HG03469 (cell line): Measurements from ENCODE around the gene GARIN5A.

Experiments used
- ATAC-seq: cut with Tn5 transposase; IDR thresholded peaks from one replicate; pipeline ENCODE4 v1.9.1; 2021; ENCODE audit warnings: mild to moderate bottlenecking, moderate library complexity, moderate number of reproducible peaks; ENCODE audit not compliant: unreplicated experiment

Gene GARIN5A

DNA sequence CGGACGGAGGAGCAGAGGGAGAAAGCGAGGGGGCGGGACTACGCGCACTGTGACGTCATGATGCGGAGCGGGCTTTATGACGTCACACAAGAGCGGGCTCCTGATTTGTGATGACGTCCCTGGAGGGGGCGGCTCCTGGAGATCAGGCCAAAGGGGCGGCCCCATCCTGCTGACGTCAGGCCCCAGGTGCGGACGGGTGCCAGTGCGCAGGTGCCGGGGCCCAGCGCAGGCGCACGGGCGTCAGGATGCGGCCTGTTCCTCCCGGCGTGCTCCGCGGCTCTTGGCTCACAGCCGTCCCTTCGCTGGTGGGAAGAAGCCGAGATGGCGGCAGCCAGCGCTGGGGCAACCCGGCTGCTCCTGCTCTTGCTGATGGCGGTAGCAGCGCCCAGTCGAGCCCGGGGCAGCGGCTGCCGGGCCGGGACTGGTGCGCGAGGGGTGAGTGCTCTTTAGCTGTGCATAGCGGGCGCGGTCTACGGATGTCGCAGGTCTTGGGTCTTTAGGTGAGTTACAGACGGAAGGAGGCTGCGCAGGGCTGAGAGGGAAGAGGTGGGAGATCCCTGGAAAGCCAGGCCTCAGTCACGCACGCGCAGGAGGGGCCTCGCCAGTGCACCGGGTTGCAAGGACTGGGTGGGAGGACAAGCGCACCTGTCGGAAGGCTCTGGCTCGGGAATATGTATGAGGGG, at the start of gene GARIN5A, which contains the start of gene EMC10:
TSS of gene GARIN5A (minus strand) at position 625 of the 683 bp plus-strand sequence. CDS start at position 165, 460 bp downstream.
TSS of gene EMC10 (plus strand) at position 284 of the 683 bp plus-strand sequence. CDS start at position 322, 38 bp downstream.
- ATAC-seq: peak; percentile 62

DNA sequence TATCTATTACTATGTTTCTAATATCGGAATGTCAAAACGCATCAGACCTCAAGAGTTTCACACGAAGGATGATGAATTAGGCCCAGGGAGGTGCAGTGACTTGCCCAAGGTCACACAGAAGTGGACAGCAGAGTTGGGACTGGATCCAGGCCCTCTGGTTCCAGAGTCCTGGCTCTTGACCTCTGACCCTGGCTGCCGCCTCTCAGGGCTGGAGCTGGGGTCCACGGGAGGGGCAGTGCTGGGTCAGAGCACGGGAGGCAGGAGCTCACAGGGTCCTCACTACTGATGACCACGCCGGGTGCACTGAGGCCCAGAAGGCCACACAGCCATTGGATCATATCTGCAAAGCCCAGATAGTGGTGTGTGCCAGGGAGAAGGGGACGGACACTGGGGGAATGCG, 46.2 kb upstream of the GARIN5A start:
- ATAC-seq: no peak

DNA sequence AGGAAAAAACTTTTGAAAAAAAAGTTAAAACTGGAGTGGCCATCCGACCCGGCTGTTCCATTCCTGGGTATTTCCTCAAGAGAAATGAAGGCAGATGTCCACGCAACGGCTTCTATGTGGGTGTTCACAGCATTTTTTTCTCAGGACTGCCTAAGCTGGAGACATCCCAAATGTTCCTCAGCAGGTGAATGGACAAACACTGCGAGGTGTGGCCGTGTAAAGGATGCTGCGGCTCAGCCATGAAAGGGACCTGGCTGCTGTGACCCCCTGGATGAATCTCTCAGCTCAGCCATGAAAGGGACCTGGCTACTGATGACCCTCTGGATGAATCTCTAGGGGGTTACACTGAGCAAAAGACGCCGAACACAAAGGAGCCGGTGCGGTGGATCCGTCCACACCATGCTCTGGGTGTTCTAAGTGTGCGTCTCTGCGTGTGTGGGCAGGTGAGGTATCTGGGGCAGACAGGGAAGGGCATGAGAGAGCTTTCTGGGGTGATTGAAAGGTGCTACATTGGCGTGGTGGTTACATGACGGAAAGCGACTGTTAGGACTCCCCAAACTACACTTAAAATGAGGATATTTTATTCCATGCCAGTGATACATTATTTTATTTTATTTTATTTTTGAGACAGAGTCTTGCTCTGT, 44.3 kb upstream of the GARIN5A start:
- no peak for ATAC-seq

DNA sequence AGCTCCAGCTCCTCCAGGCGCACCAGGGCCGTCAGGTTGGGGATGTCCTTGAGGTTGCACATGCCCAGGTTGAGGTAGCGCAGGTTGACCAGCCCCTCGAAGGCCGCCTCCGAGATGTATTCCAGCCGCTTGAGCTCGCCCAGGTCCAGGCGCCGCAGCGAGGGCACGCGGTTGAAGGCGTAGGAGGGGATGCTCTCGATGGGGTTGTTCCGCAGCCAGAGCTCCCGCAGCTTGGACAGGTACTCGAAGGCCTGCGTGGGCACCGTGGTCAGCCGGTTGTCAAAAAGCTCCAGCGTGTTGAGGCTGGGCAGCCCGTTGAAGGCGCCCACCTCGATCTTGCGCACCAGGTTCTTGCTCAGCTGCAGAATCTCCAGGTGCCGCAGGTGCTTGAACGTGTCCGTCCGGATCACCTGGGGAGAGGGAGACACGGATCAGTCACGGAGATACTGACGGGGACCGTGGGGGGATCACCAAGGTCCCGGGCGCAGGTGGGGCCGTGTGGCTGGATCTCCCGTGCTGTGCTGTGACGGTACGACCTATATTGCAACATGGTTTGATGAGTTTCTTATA, 42.4 kb upstream of the GARIN5A start:
- no peak for ATAC-seq

DNA sequence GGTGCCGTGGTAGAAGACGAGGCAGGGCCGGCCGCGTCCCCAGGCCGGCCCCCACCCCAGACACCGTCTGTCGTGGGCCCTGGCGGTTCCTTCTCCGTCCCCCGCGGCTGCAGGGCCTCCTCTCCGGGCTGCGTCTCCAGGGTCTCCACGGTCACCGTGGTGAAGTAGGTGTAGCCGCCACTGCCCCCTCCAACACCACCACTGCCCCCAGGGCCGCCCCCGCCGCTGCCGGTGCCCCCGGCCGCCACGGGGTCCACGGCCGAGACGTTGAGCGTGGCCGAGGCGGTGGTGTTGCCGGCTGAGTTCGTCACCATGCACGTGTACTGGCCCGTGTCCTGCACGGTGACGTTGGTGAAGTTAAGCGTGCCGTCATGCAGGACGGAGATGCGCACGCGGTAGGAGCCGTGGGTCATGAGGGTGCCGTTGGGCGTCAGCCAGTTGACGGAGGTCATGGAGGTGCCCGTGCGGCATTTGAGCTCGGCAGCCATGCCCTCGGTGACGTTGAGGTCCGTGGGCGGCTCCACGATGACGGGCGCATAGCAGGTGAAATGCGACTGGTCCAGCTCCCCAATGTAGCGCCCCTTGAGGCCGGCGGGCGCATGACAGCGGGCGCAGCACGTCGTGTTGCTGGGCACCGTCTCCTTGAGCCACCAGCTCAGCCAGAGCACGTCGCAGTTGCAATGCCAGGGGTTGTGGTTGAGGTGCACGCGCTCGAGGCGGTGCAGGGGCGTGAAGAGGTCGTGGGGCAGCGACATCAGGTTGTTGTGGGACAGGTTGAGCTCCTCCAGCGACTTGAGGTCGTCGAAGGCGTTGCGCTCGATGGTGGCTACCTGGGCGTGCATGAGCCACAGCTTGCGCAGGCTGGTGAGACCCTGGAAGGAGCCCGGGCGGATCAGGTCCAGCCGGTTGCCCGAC, 41.7 kb upstream of the GARIN5A start:
- ATAC-seq: no peak

DNA sequence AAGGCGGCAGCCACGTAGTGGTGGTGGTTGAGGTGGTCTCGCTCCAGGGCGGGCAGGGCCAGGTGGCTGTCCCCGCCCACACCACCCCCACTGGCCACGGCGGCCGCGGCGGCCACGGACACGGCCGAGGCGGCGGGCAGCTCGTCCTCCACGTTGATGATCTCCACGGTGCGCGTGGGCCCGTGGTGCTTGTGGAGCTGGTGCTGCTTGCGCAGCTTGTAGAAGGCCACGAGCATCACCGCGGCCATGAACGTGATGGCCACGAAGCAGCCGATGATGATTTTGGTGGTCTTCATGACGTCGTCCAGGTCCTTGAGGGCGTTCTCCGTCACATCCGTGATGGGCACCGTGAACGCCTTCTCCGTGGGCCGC, 41.0 kb upstream of the GARIN5A start:
- ATAC-seq: no peak

DNA sequence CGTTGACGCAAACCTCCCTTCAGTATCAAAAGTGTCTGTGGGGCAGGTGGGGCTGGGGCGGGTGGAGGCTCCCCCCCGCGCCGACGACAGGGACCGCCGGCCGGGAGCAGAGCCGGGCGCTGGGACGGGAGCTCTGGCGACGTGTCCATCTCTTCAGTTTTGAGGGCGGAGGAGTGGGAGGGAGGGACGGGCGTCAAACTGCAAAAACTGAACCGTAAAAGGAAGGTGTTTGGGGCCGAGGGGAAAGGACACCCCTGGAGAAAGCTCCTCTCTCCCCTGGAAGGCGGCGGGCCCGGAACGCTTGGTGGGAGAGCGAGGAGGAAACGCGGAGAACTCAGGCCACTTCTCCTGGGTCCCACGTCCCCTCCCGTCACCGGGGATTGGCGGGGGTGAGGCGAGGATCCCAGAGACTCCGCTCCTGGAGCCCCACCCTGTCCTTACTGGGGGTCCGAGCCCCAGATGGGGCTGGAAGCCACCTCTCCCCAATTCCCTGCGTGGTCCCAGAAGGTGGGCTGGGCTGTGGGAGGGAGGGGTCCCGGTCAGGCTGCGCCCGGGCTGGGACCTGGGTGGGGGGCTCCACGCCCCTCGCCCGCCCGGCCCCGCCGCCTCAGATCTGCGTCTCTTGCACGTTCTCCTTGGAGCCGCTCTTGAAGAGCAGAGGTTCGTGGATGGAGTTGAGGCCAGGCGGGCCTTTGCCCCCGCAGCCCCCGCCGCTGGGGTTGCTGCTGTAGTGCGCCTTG, 40.5 kb upstream of the GARIN5A start:
- no peak for ATAC-seq

DNA sequence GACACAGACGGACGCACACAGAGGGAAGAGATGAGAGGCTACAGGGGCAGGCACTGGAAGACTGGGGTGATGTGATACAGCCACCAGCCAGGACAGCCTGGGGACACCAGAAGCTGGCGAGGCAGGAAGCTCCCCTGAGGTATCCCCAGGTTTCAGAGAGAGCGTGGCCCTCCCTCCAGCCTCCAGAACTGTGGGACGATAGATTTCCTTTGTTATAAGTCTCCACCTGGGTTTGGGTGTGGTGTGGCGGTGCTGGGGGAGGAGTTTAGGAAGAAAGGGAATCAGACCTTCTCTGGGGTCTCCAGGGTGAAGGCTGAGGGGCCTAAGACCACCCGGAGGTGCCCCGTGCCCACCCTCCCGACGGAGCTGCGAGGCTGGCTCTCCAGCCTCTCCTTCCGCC, 39.8 kb upstream of the GARIN5A start:
- ATAC-seq: no peak

DNA sequence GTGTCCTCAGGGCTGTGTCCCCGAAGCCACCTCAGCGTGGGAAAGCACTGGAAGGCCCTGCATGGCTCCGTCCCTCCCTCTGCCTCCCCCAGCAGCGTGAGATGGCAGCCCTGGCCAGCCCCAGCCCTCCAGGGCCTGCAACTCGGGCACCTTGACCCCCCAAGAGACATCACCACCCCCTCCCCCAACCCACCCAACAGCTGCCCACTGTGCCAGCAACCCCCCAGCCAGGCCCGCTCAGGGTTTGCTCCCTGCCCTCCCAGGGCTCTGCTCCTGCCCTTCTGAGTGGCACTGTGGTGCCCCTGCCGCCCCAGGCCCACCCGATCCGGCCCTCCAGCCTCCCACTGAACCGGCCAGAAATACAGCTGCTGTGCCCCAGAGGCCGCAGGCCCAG, 38.5 kb upstream of the GARIN5A start:
- no peak for ATAC-seq

DNA sequence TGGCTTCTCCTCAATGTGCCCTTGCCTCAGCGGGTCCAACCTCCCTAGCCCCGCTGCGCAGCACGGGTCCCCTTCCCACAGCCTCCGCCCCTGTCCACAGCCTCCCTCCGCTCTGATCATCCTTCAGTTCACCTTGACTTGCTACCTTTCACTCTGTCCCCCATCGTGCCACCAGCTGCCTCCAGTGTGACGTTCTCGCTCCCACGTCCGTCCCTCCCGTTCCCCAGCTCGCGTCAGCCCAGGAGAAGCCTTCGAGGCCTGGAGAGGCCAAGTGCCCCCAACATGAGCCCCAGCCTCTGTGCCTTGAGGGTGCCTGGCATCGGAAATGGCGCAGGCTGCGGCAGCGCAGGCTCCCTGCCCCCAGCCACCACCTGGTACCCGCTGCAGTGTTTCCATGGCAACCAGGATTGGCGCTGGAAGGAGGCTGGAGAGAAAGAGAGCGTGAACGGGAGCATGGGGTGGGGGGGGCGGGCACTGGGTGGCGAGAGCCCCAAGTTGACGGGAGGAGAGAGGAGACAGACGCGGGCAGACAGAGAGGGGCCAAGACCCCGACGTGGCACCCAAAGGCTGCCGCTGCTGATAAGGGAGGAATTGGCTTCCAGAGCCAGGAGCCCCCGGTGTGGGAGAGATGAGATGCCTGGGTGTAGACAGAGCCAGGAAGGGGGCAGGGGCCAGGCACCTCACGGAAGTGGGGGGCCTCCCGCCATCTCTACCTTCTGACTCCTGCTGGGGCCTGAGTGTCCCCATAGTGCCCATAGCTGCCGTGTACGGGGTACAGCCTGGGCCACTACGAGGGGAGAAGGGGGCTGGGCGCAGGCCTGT, 37.9 kb upstream of the GARIN5A start:
- no peak for ATAC-seq

DNA sequence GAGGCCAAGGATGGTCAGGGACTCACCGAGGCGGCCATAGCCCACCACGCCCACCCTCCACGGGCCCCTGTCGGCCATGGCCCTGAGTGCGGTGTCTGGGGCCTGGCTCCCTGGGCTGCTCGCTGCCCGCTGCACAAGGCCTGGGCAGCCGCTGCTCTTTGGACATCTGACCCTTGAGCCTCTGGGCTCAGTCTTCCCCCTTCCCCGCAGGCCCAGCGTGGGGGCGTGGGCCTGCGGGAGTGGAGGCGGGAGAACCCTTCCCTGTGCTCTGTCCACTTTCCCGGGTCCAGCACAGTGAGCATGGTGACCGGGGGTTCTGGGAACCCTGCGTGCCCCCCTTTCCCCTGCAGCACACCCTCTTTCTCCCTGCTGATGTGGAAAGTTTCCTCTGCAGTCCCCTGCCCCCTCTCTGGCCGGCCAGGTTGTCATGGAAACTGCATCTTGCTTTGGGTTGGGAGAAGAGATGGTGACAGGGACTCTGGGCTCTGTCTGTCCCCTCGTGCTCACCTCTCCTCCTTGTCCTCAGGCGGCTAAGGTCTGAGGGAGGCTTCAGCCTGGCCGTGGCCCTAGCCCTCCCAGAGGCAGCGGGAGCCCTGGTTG, 37.2 kb upstream of the GARIN5A start, which contains the start of gene ASPDH:
TSS of gene ASPDH (minus strand) at position 168 of the 600 bp plus-strand sequence. CDS start at position 78, 90 bp downstream.
- ATAC-seq: no peak

DNA sequence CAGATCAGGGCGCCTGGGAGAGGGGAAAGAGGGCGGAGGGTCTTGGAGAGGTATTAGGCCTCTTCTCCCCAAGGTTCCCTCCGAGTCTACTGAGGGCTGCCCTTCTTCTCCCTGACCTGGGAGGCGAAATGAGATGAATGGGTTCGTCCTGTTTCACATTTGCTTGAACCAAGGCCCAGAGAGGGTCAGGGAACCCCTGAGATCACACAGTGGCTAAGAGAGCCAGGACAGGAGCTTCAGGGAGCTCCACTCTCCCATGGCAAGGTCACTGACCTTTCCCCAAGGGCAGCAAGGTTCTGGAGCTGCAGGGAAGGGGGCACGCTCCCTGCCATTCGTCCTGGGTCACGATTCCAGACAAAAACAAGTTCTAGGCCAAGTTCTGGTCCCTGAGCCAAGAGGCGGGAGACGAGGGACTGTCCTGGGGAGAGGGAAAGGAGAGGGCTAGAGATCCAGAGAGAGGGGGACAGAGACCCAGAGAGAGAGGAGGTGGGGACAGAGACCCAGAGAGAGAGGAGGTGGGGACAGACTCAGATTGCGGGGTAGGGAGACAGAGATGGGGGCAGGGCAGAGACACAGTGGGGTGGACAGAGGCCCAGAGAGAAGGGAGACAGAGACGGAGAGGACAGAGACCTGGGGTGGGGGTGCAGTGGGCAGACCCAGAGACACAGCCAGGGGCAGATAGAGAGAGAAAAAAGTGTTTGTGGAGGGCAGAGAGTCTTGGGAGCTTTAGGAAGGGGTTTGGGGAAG, 36.5 kb upstream of the GARIN5A start:
- ATAC-seq: no peak

DNA sequence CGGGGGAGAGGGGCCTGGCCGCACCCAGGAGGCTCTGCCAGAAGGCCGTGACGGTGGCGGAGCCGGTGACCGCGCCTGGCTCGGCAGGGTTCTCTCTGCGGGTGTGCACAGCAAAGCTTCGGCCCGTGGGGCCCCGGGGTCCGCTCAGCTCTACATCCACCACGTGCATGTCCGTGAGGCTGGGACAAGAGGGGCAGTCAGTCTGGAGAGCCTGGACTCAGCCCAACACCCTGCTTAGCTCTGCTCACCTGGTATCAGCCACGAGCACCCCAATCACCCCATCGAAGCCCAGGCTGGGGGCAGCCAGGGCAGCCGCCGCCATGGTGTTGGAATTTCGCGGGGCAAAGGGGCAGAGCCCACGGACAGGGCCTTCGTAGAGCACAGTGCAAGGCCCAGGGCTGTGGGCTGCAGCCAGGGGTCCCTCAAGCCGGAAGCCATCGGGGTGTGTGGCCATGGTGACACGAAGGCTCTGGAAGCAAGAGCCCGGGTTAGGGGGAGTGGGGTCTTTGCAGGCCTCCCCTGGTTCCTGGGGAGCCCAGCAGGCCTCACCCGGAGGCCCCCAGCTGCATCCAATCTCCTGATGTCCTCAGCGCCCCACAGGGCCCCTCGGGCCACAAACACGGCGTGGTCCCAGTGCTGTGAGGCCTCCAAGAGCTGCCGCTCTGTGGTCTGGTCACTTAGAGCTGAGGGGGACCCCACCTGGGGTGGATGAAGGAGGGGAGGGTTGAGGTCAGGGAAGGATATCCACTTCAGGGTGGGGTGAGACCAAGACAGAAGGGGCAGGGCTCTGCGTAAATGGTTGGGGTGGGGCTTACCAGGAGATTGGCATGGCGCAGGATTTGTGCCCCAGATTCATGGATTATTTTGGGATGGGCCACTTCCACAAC, 35.7 kb upstream of the GARIN5A start:
- no peak for ATAC-seq

DNA sequence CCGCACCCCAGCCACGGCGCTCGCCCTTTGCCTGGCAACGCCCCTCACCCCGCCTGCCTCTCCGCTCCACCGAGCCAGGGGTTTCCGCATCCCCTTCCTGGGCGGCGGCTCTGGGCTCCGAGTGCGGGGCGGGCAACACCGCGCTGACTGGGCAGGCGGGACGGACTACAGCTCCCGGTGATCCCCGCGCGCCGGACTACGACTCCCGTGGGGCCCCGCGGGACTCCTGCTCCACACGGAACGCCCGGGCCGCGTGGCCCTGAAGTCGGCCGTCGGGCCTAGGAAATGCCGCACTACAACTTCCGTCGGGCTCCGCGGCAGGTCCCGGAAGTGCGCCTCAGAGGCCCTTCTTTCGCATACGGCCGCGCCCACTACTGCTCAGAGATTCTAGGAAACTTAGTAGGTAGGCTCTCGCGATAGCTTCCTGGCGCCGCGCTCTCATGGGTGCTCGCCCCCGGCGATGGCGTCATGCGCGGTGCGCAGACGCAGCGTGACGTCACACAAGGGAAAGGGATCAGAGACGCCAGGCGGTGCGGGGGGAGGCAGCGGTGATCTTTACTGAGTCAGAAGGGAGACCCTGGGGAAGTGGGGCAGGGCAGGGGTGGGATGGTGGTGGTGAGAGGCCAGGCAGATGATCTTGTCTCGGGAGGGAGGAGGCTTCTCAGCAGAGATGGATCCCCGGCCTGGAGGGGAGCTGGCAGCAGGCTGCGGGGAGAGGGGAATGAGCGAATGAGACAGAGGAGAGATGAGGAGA, 34.6 kb upstream of the GARIN5A start, which contains the start of gene JOSD2:
TSS of gene JOSD2 (minus strand) at position 123 of the 754 bp plus-strand sequence. CDS start 760 bp downstream, outside the sequence.
- ATAC-seq: peak; percentile 74

DNA sequence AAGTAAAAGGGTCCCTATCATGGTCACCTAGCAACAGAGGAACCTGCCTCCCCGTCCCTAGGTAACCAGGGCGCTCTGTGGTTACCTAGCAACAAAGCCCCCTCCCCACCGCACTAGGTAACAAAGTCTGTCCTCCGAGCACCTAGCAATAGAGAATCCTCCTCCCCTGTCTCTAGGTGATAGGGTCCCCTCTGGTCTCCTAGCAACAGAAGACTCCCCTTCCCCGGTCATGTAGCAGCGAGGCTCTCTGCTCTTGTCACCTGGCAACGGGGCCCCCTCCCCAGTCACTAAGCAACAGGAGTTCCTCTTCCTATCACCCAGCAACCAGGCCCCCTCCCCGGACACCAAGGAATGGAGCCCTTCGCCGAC, 34.0 kb upstream of the GARIN5A start:
- ATAC-seq: no peak

DNA sequence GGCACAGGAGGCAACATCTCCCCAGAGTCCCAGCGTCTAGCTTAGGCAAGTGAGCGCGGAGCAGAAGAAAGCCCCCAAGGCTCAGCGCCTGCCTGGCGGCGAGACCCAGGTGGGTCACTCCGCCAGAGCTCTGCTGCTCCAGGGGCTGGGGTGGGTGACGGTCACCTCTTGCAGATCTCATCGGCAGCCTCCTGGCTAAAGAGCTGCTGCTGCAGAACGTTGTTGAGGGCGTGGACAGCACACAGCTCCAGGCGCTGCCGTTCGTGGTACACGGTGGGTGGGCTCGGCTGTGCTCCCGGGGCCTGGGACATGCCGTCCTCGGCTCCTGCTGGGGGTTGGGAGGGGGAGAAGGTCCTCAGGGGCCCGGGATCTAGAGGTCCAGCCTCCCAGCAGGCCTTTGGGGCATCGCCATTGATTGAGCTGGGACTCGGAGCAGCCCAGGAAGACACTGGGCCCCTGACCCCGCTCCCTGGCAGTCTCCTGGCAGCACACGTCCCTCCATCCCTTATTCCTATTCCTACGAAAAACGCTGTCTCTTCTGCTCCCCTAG, 33.5 kb upstream of the GARIN5A start:
- ATAC-seq: no peak
